Loucy (cell line): ENCODE data around the gene MTHFD1.

ENCODE experiments used
- H2AFZ ChIP-seq: fragments of 200-600 bp; sonication (generic); 2 replicates; pipeline ENCODE4 v1.6.0; 2016; ENCODE audit warnings: antibody characterized with exemption, mild to moderate bottlenecking, low read length, moderate library complexity
- H3F3A ChIP-seq: fragments of 200-600 bp; 2 replicates; pipeline ENCODE4 v1.6.0; 2016; ENCODE audit warnings: antibody characterized with exemption, low read depth, mild to moderate bottlenecking
- H3K27me3 ChIP-seq: fragments of 200-600 bp; sonication (generic); 2 replicates; pipeline ENCODE4 v1.6.1; 2014; ENCODE audit warnings: low read length, mild to moderate bottlenecking; ENCODE audit not compliant: insufficient read depth, poor library complexity, severe bottlenecking
- H3K36me3 ChIP-seq: fragments of 200-600 bp; sonication (generic); 2 replicates; pipeline ENCODE4 v1.6.1; 2016; ENCODE audit warnings: low read length; ENCODE audit not compliant: insufficient read depth
- H3K4me1 ChIP-seq: fragments of 200-600 bp; sonication (generic); 2 replicates; pipeline ENCODE4 v1.5.1; 2014; ENCODE audit warnings: low read length, mild to moderate bottlenecking; ENCODE audit not compliant: insufficient read depth, poor library complexity, severe bottlenecking
- H3K4me2 ChIP-seq: fragments of 200-600 bp; sonication (generic); 2 replicates; pipeline ENCODE4 v1.6.0; 2014; ENCODE audit warnings: antibody characterized with exemption, low read length, low read depth, mild to moderate bottlenecking; ENCODE audit not compliant: poor library complexity, severe bottlenecking
- H3K4me3 ChIP-seq: fragments of 200-600 bp; sonication (generic); 2 replicates; pipeline ENCODE4 v1.5.1; 2014; ENCODE audit warnings: low read length, mild to moderate bottlenecking, mixed read lengths; ENCODE audit not compliant: poor library complexity, severe bottlenecking
- H3K79me2 ChIP-seq: fragments of 200-600 bp; sonication (generic); 2 replicates; pipeline ENCODE4 v1.6.1; 2014; ENCODE audit warnings: low read length; ENCODE audit not compliant: insufficient read depth
- H3K9ac ChIP-seq: fragments of 200-600 bp; sonication (generic); 2 replicates; pipeline ENCODE4 v1.6.0; 2014; ENCODE audit warnings: mild to moderate bottlenecking, low read depth, low read length, moderate library complexity; ENCODE audit not compliant: poor library complexity, severe bottlenecking
- H3K9me2 ChIP-seq: fragments of 200-600 bp; sonication (generic); replicated peaks from 2 replicates; pipeline ENCODE4 v1.6.1; 2016; ENCODE audit warnings: low read depth, low read length, mixed read lengths
- H3K9me3 ChIP-seq: fragments of 200-600 bp; sonication (generic); 2 replicates; pipeline ENCODE4 v1.6.1; 2014; ENCODE audit warnings: mild to moderate bottlenecking, antibody characterized with exemption, low read length, low read depth; ENCODE audit not compliant: insufficient read depth
- H4K20me1 ChIP-seq: fragments of 200-600 bp; sonication (generic); 2 replicates; pipeline ENCODE4 v1.6.0; 2014; ENCODE audit warnings: antibody characterized with exemption, low read length, mild to moderate bottlenecking; ENCODE audit not compliant: insufficient read depth, poor library complexity, severe bottlenecking
- EZH2phosphoT487 ChIP-seq: fragments of 200-600 bp; IDR thresholded peaks from 2 replicates; pipeline ENCODE4 v1.6.1; 2018; ENCODE audit warnings: antibody characterized with exemption, mild to moderate bottlenecking, moderate library complexity, borderline replicate concordance
- TF ChIP-seq, protein P1 (sequence below): fragments of 200-600 bp; sonication (generic); conservative IDR thresholded peaks from 2 replicates; pipeline ENCODE4 v1.5.1; 2014; ENCODE audit warnings: mild to moderate bottlenecking, antibody characterized with exemption, low read length

MTHFD1 gene

DNA sequence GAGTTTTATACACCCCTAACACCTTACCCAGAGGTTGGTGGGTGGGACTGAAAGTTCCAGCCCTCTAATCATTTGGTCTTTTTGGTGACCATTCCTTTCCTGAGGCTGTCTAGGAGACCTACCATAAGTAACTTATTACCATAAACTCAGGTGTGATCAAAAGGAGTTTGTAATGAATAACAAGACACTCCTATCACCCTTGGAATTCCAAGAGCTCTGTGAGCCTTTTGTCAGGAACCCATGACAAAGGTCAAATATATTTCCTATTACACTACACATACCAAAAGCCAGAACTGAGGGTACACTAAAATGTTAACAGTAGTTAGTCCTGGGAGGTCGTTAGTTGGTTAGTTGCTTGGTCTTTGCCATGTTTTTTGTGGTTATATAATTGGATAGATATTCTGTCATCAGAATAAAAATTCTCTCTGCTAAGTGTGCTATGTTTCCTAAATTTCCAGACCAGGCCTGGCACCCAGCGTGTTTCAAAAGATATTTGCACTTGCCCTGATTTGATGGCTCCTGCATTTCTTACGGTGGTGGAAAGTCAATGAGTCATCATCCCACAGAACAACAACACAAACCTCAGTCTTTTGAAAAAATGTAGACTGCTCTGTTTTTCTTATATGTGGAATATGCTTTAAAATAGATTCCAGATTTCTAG lies 50.2 kb downstream of the MTHFD1 start:
- no peaks in the 10 kb centered on the region for H4K20me1 ChIP-seq
- no peaks in the 10 kb centered on the region for H3K4me1 ChIP-seq
- H3K4me3 ChIP-seq = no peak overlapping the region
- H2AFZ ChIP-seq = no peak overlapping the region
- H3K9me2 ChIP-seq = no peaks in the 10 kb centered on the region
- H3K36me3 ChIP-seq = peaks cover 79% of the 10 kb centered on the region; the same call in 1 of the 2 replicates
- no peak for TF ChIP-seq EZH2phosphoT487
- TF ChIP-seq, protein P1, sequence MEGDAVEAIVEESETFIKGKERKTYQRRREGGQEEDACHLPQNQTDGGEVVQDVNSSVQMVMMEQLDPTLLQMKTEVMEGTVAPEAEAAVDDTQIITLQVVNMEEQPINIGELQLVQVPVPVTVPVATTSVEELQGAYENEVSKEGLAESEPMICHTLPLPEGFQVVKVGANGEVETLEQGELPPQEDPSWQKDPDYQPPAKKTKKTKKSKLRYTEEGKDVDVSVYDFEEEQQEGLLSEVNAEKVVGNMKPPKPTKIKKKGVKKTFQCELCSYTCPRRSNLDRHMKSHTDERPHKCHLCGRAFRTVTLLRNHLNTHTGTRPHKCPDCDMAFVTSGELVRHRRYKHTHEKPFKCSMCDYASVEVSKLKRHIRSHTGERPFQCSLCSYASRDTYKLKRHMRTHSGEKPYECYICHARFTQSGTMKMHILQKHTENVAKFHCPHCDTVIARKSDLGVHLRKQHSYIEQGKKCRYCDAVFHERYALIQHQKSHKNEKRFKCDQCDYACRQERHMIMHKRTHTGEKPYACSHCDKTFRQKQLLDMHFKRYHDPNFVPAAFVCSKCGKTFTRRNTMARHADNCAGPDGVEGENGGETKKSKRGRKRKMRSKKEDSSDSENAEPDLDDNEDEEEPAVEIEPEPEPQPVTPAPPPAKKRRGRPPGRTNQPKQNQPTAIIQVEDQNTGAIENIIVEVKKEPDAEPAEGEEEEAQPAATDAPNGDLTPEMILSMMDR = no peak
- H3K9me3 ChIP-seq = no peaks in the 10 kb centered on the region
- H3K27me3 ChIP-seq = no peaks in the 10 kb centered on the region
- no peaks in the 10 kb centered on the region for H3K79me2 ChIP-seq
- no peaks in the 10 kb centered on the region for H3F3A ChIP-seq
- no peak overlapping the region for H3K4me2 ChIP-seq
- H3K9ac ChIP-seq = no peak overlapping the region

DNA sequence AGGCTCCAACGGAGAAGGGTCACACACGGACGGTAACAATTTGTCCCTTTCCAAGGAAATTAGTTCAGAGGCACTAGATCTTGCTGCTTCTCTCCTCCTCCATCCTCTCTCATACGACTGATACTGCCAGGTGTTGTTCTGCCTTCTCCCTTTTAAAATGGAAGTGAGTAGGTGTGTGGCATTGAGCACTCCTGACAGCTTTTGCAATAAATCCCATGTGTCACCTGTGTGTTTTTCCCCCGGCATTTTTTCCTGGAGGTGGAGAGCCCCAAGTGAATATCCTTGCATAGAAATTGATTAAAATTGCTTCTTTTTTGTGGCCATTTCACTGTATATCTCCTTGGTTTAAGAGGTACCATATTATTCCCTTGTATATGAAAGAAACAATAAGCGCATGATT lies 51.0 kb downstream of the MTHFD1 start:
- Histone ChIP-seq H3K36me3 (peaks cover 82% of the 10 kb centered on the region; the same call in 1 of the 2 replicates), H3K4me2 (no peak overlapping the region)
- TF ChIP-seq EZH2phosphoT487 = no peak
- TF ChIP-seq, protein P1 = no peak

DNA sequence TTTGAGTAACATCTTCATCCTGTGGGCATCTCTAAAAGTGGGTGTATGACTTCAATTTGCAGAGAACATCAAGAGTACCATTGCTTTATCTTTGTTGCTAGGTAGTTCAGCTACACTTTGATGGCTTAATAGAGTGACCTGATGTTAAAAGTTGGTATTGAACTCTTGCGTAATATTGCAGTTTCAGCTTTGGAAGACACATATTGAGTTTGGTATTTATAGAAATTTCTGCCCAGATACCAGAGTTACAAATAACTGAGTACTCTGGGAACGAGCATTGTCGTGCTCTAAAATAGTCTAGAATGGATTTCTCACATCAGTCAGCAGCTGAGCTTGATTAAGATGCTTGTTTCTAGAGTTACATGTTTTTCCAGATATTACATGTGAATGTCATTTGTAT lies 52.3 kb downstream of the MTHFD1 start:
- Histone ChIP-seq H3K9ac (no peak overlapping the region), H3K9me3 (no peaks in the 10 kb centered on the region), H3K79me2 (no peaks in the 10 kb centered on the region), H3K4me3 (no peak overlapping the region), H2AFZ (no peak overlapping the region), H3K4me1 (peaks cover 13% of the 10 kb centered on the region), H3K27me3 (no peaks in the 10 kb centered on the region), H4K20me1 (no peaks in the 10 kb centered on the region), H3K36me3 (peaks cover 71% of the 10 kb centered on the region; the same call in 1 of the 2 replicates), H3K9me2 (no peaks in the 10 kb centered on the region), H3K4me2 (no peak overlapping the region), H3F3A (peaks cover 4% of the 10 kb centered on the region; the same call in 1 of the 2 replicates)
- no peak for TF ChIP-seq EZH2phosphoT487
- TF ChIP-seq, protein P1 = no peak

More for the DNA sequence above, 51.0 kb downstream of the MTHFD1 start:
- H3K9me3 ChIP-seq = no peaks in the 10 kb centered on the region
- H3F3A ChIP-seq = no peaks in the 10 kb centered on the region
- no peaks in the 10 kb centered on the region for H3K4me1 ChIP-seq
- no peak overlapping the region for H3K9ac ChIP-seq
- H2AFZ ChIP-seq = no peak overlapping the region
- no peaks in the 10 kb centered on the region for H4K20me1 ChIP-seq
- no peaks in the 10 kb centered on the region for H3K79me2 ChIP-seq
- no peak overlapping the region for H3K4me3 ChIP-seq
- H3K9me2 ChIP-seq = no peaks in the 10 kb centered on the region
- H3K27me3 ChIP-seq = no peaks in the 10 kb centered on the region
